Activated T-helper 17 cell treated with anti-CD3 and anti-CD28 coated beads, Interleukin-2, amount 50 U/mL, for 72 hours (primary cell): ENCODE results near the gene ASAP2. TPM values are rescaled to one million over a fixed set of nuclear protein-coding genes. Genes with fewer than 3 reads are reported as not detected.

Source experiments
- total RNA-seq, 2 donors: library from RNA; stranded (reverse); gene quantifications; one replicate each; pipeline ENCODE4 v1.2.3, GENCODE V29; 2022

Gene ASAP2
- total RNA-seq, 2 donors from 2014 or later, result 0.17 to 0.19 TPM

Other genes starting within 250 kb of the ASAP2 start
- 1 to 10 TPM; 3.4 to 6.3 TPM for gene MBOAT2, start 203.1 kb upstream of the ASAP2 start, total RNA-seq
- gene ITGB1BP1, start 216.7 kb downstream of the ASAP2 start, total RNA-seq, result 100 to 1,000 TPM; 109 to 310 TPM
- gene CPSF3, start 216.8 kb downstream of the ASAP2 start, total RNA-seq, result 10 to 100 TPM; 34.5 to 53.8 TPM